ENCODE results near the gene CFDP1. TPM values are rescaled to one million over a fixed set of nuclear protein-coding genes. Genes with fewer than 3 reads are reported as not detected.

Gene CFDP1
- polyA plus RNA-seq, 3 donors: 12.9 to 23.2 (median 19.0) TPM

GRCh38 chr16:75329943-75330342, 103.4 kb downstream of the CFDP1 start:
- Mint-ChIP-seq H3K27ac (no peak overlapping the region), H3K27me3 (ENCODE audit: low read depth in 3 of 3) (peaks cover 83 to 93% (median 91%) of the 10 kb centered on the region in 3 donors), H3K9me3 (peaks cover 0 to 11% (median 7%) of the 10 kb centered on the region in 7 donors), H3K4me3 (no peak overlapping the region), H3K4me1 (peaks cover 16% of the 10 kb centered on the region), H3K36me3 (peaks cover 14 to 32% of the 10 kb centered on the region in 2 donors)
- no peak overlapping the region for H3K4me2 ChIP-seq (replicated peaks; ENCODE audit: extremely low read depth, low read length, poor library complexity, severe bottlenecking)
- no peak overlapping the region for H3K9ac ChIP-seq (ENCODE audit: insufficient read depth, low read length, poor library complexity, severe bottlenecking)
- H3K36me3 ChIP-seq (replicated peaks in 1 of 2; ENCODE audit: control insufficient read depth in 1 of 2, insufficient read depth in 2 of 2, low read length in 2 of 2): no peaks in the 10 kb centered on the region
- DNase-seq: no peak
- no peak overlapping the region for H3K27ac ChIP-seq (ENCODE audit: low read depth in 1 of 2, low read length in 2 of 2)
- intact Hi-C loops (cut with micrococcal nuclease): no loop called here
- WGBS (ENCODE audit: insufficient coverage): 71% methylated on average over 1 of the region's 4 CpGs
- no peak for TF ChIP-seq CTCF (IDR thresholded peaks at IDR 0.05)
- H3K79me2 ChIP-seq (ENCODE audit: insufficient read depth, low read length): no peaks in the 10 kb centered on the region
- H3K4me1 ChIP-seq (ENCODE audit: control insufficient read depth in 1 of 2, insufficient read depth in 2 of 2, low read length in 2 of 2): peaks cover 13 to 15% of the 10 kb centered on the region in 2 donors
- H3K9me3 ChIP-seq (replicated peaks in 1 of 2; ENCODE audit: control insufficient read depth in 1 of 2, insufficient read depth in 1 of 2, low read length in 2 of 2): peaks cover 0 to 6% of the 10 kb centered on the region in 2 donors
- no peak overlapping the region for H3K4me3 ChIP-seq (replicated peaks in 1 of 3; ENCODE audit: low read depth in 2 of 3, low read length in 3 of 3)
- peaks cover 60 to 87% of the 10 kb centered on the region in 2 donors for H3K27me3 ChIP-seq (ENCODE audit: control insufficient read depth in 2 of 2, insufficient read depth in 2 of 2, low read length in 2 of 2)
- H4K20me1 ChIP-seq (ENCODE audit: insufficient read depth, low read length): peaks cover 30% of the 10 kb centered on the region
- H2AFZ ChIP-seq (ENCODE audit: insufficient read depth, low read depth, low read length, poor library complexity, severe bottlenecking): no peak overlapping the region

- no peaks in the 10 kb centered on the region for H3K4me1 Mint-ChIP-seq
Observed at GRCh38 chr16:75326333-75326732, 107.0 kb downstream of the CFDP1 start.

More at GRCh38 chr16:75326333-75326732, 107.0 kb downstream of the CFDP1 start:
- peaks cover 16% of the 10 kb centered on the region for H4K20me1 ChIP-seq (ENCODE audit: insufficient read depth, low read length)
- peaks cover 0 to 6% of the 10 kb centered on the region in 2 donors for H3K9me3 ChIP-seq (replicated peaks in 1 of 2; ENCODE audit: control insufficient read depth in 1 of 2, insufficient read depth in 1 of 2, low read length in 2 of 2)
- H3K9ac ChIP-seq (ENCODE audit: insufficient read depth, low read length, poor library complexity, severe bottlenecking): no peak overlapping the region
- no peak overlapping the region for H3K4me2 ChIP-seq (replicated peaks; ENCODE audit: extremely low read depth, low read length, poor library complexity, severe bottlenecking)
- H3K79me2 ChIP-seq (ENCODE audit: insufficient read depth, low read length): no peaks in the 10 kb centered on the region
- intact Hi-C loops (cut with micrococcal nuclease): no loop called here
- DNase-seq: no peak
- H3K9me3 Mint-ChIP-seq: peaks cover 0 to 12% (median 7%) of the 10 kb centered on the region in 7 donors
- peaks cover 83 to 96% (median 96%) of the 10 kb centered on the region in 3 donors for H3K27me3 Mint-ChIP-seq (ENCODE audit: low read depth in 3 of 3)
- no peak overlapping the region for H3K4me3 ChIP-seq (replicated peaks in 1 of 3; ENCODE audit: low read depth in 2 of 3, low read length in 3 of 3)
- TF ChIP-seq CTCF (IDR thresholded peaks at IDR 0.05): no peak
- peak overlapping the region in 1 of 2 donors; percentile 71 for H3K4me3 Mint-ChIP-seq
- no peaks in the 10 kb centered on the region for H3K36me3 ChIP-seq (replicated peaks in 1 of 2; ENCODE audit: control insufficient read depth in 1 of 2, insufficient read depth in 2 of 2, low read length in 2 of 2)
- WGBS (ENCODE audit: insufficient coverage): 33% methylated on average over 1 of the region's 5 CpGs
- H2AFZ ChIP-seq (ENCODE audit: insufficient read depth, low read depth, low read length, poor library complexity, severe bottlenecking): no peak overlapping the region
- H3K27me3 ChIP-seq (ENCODE audit: control insufficient read depth in 2 of 2, insufficient read depth in 2 of 2, low read length in 2 of 2): peaks cover 66 to 96% of the 10 kb centered on the region in 2 donors
- H3K27ac Mint-ChIP-seq: no peak overlapping the region
- H3K4me1 ChIP-seq (ENCODE audit: control insufficient read depth in 1 of 2, insufficient read depth in 2 of 2, low read length in 2 of 2): no peaks in the 10 kb centered on the region
- no peak overlapping the region for H3K27ac ChIP-seq (ENCODE audit: low read depth in 1 of 2, low read length in 2 of 2)
- H3K36me3 Mint-ChIP-seq: peaks cover 26 to 49% of the 10 kb centered on the region in 2 donors

Data from CD14-positive monocyte (primary cell).